Activated CD8-positive, alpha-beta memory T cell treated with anti-CD3 and anti-CD28 coated beads for 1 hour (primary cell): ENCODE results near the gene IL19.

Experiments
- DNase-seq, 2 donors: peaks; one replicate each; pipeline ENCODE4 v3.0.0-alpha.2; 2020; ENCODE audit warnings: low read depth in 1 of 2; ENCODE audit errors: extremely low read depth in 1 of 2

Gene IL19

DNA sequence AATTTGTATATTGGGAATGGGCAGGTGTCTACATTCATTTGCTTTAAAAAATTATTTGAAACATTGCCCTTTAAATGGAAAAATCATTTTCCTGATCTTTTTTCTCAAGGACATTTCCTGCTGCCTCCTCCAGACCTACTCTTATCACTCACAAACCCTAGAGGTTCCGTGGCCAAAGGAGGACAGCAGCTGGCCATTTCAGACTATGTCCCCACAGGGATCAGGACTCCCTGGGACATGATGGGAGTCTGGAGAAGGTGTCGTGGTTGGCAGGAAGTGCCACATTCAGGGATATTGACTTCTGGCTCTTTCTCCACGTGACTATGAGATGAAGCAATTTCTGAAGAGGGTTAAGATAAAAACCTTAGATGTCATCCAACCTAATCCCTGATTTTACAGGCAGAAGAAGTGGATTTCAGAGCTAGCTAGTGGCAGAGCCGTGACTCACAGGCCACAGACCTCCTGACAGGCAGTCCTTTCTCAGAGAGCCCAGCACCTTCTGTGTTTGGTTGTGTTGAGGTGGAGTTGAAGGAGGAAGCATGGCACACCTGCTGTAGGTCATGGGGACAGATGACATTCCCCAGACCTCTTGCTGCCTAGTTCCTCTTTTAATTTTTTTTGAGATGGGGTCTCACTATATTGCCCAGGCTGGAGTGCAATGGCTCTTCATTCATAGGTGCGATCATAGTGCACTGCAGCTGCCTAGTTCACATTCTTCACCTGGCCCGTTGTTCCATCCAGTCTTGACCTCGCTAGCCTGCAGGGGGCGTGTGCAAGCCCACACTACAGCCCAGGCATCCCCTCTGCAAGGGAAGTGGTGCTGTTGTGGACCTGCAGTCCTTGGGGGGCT, 27.2 kb downstream of the IL19 start:
- DNase-seq: peak in 1 of 2 donors; percentile 18

DNA sequence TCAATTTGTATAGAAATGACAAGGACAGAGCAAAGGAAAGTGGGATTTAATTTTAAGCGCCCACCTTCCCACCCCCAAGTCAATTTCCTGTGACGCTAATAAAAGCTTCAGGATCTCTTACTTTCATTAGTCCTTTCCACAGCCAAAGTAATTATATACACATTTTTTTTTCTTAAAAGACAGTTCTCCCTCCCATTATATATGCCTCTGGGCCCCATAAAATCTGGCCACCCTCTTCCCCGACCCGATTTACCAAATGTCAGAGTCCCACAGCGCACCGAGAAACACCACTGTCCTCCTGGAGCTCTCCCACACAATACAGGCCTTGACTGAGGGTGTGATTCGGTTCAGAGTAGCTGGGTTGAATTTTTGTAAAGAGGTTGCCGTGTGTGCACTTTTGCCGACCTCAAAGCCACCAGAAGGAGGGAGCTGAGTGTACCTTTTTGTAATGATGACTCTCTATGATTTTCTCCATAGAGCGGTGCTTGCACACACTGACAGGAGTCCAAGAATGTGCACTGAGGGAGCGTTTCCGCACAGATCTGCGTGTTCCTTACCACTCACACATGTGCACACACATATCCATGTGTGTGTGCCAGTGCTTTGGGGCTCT, 27.9 kb downstream of the IL19 start:
- no peak for DNase-seq

DNA sequence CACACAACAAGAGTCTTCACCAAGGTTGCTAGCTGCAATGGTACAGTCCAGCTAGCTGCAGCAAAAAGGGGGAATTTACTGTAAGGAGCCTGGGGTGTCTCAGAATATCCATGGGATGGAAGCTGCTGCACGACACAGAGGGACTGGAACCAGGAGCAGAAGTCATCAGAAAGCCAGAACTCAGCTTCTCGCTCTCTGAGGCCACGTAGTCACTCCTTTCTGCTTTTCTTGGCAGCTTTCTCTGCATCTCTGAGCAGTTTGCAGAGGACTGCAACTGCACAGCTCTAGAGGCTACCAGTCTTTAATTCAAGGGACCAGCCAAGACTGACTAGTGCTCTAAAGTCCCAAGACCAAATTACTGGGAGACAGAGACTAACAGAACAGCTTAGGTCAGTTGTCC, 28.7 kb downstream of the IL19 start:
- no peak for DNase-seq

DNA sequence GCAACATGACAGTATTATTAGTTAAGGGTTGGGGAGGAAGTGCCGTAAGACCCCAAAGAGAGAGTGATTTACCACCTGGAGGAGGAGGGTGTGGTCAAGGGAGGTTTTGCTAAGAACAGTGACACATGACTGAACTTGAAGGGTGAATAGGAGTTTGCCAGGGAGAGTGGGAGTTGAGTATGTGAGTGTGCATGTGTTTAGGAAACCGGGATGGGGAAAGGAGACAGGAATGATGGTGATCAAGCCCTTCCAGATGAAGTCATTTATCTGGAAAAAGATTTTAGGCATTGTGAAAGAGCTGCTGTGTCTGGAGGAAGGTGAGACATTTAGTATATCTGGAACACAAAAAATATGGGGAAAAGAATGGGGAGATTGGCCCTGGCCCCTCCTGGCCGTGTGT, 29.8 kb downstream of the IL19 start:
- DNase-seq: no peak

DNA sequence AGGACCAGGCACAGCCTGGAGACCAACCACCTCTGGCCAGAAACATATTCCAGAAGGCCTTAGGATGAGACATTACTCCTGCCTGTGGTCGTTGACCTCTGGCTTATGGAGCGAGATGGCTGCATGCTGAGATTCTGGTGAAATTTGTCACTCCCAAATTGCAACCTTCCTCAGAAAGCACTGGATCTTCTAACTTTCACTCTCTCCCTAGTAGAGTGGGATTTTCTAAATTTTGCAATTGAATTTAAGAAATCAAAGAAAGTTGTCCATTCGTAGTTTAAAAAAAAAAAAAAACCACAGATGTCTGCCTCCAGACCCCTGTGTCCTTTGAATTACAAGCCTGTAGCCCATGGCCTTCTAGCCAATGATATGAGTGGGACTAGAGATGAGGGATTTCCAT, 30.3 kb downstream of the IL19 start:
- DNase-seq: no peak

DNA sequence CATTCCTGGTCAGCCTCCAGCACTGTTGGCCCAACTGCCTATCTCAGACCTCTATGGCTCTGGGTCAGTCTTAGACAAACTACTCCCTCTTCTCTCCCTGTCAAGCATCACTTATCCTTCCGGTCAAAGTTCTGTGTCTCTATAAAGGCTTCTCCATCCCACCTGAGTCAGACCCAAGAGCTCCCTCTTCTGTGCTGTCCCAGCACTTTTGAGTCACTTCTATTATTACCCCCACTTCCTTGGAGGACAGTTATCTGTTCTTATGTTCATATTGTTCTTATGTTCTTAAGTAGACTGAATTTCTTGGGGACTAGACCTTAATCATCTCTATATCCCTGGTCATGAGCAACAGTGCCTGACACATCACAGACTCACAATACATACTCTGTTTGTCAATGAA, 30.9 kb downstream of the IL19 start:
- DNase-seq: no peak

DNA sequence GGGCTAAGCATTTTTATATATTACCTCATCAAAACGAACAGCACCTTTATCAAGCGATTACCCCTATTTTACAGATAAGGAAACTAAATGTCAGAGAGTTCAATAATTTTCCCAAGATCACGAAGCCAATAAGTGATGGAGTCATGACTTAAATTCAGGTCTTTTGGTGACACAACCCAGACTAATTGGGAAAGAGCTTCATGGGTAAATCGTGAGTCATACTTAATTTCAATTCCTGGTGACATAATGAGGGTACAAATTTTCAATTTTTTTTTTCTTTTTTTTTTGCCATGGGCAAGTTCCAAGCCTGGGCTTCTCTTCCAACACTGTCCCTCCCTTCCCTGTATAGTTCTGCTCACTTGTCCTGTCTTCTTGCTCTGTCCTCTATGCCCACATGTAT, 31.8 kb downstream of the IL19 start:
- no peak for DNase-seq

DNA sequence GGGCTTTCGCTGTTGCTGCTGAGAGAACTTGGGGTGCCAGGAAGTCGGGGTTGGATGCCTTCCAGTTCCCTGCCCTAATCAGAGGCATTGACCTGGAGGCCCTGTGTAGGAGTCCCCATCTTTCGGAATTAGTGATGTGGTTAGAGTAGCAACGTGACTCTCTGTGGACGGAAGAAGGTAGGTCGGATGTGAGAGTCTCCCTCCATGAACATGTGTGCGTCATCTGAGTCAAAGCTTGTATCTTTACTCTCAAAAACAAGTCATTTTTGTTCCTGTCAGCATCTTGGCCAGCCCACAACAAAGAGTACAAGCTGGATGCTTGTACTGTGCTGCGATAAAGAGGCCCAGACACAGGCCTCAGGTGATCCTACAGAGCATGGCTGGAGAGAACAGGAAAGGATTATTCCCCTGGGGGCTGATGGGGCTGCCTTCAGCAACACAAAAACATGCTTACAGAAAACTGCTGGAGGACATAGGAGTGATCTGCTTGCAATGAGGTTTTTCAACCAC, 32.7 kb downstream of the IL19 start:
- peak; percentile 33 to 50 for DNase-seq

DNA sequence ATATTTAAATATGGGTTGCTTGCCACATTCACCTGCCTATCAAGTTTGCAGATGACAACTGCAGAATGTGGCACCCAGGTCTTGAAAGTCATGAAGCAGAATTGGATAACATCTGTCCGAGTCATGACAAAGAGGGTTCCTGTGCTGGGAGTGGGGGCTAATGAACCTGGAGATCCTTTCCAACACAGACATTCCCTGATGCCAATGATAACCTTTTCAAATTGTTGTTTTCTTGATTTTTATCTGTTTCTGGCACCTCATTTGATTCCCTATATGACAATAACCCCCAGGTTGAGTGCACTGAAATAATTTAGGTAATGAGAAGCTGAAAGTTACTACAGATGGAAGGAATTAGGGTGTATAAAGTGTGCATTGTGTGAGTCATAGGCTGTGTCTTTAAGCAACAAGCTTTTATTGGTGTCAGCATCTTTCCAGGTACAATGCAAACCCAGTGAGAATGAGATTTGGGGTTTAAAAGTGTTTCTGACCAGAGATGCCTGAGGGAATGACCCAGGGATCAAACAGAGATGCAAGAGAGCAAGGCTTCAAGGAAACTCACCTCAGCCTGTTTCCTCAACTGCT, 33.7 kb downstream of the IL19 start:
- no peak for DNase-seq

DNA sequence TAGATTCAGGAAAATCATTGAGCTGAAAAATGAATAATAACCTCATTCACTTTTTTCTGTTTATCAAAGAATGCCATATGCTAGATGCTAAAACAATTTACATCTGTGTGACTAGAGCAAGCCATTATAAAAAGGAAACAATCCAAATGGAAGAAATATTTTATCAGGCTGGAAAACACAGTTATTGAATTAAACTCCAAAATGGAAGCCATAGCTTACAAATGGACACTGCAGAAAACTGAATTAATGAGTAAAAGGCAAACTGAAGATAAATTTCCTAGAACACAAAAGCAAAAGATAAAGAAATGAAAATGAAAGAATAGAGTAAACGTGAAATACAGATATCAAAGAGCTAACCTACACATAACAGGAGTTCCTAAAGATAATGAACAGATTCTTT, 34.8 kb downstream of the IL19 start:
- DNase-seq: no peak

DNA sequence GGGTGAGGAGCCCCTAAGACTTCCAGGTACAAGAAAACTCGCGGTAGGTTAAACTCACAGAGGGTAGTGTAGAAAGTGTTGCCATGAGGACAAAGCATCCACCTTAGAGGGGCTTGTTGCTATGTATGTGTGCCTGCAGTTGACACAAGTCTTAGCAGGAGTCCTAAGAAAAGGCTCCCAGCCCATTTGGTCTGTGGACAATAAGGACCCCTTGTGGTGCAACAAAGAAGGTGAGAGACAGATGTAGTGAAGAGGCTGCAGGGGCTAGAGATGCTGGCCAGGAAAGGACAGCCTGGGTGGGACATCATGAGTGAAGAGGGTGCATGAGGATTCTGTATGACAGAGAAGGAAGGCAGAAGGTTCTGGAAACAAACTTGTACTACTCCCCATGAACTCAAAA, 38.0 kb downstream of the IL19 start:
- DNase-seq: no peak

DNA sequence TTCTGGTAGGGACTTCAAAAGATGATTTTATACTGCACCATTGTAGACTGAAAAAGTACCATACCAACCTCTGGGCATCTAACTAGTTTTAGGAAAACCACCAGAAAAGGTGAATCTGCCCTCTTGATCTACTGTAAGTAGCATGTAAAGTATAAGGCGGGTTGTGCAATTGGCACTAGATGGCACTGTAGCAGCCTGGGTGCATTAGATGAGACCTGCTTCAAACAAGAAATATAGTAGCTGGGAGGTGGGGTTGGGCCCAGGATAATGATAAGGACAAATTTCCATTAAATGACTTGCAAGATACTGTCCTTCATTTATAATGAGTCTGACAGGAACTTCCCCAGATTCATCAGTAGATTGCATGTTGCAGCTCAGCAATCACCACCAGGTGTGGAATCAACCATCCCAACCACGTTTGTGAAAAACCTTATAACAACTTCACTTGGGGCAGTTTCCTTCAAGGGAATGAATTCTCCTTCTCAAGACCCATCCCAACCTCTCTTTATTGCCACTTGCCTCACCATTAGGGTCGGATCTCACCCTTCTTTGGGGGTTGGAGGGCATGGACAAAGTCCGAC, 39.0 kb downstream of the IL19 start:
- DNase-seq: peak in 1 of 2 donors; percentile 13

DNA sequence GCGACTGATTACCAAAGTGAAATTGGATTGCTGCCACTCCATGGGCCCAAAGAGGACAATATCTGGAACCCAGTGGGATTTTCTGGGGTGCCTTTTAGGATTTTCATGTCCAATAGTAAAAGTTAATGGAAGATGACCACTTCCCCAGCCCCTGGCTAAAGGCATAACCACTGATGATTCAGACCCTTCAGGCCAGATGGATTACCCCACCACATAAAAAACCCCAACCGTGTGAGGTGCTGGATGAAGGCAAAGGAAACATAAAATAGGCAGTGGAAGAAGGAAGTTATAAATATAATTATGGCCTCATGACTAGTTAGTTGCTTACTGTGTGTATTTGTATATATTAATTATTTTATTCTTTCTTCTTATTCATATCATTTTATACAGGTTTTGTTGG, 41.9 kb downstream of the IL19 start:
- no peak for DNase-seq

DNA sequence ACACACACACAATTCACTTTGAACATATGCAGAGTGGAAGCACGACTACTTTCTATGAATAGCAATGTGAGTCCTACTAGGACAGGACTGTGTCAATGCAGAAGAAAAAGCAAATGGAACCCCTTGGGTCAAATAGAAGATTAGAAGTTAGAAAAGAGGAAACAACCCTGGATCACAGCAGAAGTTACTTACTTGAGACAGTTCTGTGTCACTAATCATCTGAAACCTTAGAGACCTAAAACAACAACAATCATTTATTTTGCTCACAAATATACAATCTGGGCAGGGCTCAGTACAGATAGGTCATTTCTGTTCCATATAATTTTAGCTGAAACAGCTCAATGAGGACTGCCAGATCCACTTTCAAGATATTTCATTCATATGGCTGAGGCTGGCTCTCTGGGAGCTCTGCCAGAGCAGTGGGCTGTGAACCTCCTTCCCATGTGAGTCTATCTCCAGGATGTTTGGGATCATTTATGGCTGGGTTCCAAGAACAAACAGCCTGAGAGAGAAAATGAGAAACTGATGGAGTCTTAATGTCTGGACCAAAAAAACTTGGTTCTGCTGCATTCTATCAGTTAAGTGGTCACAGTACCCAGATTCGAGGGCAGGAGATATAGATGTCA, 44.3 kb downstream of the IL19 start:
- no peak for DNase-seq

DNA sequence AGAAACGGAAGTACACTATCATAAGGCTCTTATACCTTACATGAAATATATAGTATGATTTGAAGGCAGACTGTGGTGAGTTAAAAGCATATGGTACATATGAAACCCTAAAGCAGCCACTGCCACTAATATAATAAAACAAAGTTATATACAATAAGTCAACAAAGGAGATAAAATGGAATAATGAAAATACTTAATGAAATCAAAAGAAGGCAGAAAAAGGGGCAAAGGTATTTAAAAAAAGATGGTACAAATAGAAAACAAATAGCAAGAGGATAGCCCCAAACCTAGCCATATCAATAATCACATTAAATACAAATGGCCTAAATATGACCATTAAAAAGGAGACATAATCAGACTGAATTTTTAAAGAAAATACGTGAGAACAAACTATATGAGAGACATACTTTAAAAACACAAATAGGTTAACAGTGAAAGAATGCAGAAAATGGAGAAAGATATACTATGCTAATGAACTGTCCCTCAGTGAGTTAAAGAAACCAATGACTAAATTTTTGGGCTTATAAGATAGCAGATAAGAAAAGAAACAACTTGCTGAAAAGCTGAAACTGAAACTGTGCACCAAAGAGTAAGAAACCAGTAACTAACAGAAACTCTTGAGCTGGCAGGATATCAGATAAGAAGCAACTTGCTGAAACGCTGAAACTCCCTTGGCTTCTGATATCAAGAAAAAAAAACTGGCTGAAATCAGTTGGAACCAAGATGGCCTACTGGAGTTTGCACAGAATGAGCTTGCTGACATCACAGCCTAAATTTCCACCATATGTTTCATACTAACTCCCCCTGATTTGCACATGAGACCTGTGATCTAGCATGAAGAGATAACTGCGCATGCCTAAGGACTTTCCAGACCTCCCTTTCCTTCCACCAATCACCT, 46.1 kb downstream of the IL19 start:
- no peak for DNase-seq

DNA sequence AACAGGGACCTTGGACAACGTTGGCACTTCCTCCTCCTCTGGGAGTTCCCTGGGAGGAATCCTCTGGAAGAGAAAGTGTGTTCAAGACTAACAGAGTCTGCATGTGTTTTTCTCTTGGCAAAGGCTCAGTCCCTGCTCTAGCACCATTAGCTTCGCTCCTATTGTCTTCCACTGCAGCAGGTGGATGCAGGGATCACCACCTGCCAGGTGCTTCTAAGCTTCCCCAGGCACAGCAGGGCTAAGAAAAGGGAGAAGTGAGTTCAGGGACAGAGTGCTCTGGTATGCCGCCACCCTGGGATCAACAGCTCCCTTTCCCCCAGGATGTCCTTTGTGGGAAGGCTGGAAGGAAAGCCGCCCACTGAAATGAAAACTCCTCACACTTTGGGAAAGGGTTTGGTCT, 50.9 kb downstream of the IL19 start:
- DNase-seq: no peak

DNA sequence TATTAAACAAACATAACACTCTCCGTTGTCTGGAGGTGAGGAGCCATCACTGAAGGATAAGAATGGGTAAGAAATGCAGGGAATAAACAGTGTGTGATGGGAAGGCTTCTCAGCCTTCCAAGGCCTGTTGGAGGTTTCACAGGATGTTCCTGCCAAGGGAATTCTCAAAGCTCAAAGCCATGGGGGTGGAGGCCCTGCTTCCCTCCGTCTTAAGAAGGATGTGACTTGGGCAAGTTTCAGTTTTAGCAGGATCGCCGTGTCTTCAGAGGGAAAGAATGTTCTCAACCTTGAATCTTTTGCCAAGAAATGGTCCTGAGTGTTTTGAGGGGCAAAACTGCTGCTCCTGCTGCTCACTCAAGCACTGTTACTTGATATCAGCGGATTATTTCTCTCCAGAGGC, 53.2 kb downstream of the IL19 start:
- DNase-seq: no peak

DNA sequence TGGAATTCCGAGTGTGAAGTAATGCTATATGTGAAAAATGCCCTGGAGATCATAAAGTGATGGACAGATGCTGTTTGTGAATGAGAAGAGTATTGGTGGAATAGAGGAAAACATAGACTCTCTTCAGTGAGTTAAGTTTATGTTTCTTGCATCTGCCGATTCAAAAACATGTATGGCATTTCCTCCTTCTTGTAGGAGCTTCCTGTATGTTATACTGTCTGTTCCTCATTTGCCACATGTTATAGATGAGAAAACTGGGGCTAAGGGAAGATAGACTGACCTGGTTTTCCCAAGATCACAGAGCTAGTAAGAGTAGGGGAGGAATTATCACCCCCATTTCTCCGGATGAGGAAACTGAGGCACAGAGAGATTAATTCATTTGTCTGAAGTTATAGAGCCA, 53.8 kb downstream of the IL19 start:
- no peak for DNase-seq

DNA sequence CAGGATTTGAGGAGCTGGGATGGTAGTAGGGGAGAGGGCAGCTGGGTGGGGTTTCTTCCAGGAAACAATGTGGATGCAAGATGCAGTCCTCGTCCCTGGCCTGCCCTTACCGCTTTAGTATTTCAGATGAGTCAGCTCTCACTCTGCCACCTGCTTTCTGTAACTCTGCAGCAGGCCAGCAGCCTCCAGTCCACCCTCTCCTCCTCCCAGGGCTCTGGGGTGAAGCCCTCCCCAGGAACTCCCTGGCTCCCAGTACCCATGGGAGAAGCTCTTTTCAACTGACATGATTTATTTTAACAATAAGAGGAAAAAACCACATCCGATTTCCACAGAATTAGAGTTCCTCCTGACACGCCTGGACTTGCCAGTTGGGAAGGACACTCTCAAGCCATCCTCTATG, 55.8 kb downstream of the IL19 start:
- DNase-seq: no peak

DNA sequence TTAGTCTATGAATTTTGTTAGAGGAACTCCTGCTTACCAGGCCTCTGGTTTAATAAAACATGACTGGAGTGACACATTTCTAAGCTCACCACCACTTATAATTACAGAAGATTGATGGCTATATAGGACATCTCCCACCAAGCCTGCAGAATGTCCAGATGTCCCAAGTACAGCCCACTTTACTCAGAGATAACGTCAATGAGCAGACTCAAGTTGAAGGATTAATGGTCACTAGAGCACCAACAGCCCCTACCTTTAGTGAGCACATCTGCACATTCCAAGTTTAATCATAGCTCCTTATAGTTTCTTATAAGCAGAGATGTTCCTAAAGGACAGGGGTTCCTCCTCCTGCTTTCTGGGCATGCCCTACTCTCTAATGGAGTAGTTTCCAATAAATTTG, 57.5 kb downstream of the IL19 start:
- DNase-seq: no peak
